Neural cell (in vitro differentiated cells): Measurements from ENCODE around the gene SLC16A8. TPM values are rescaled to one million over a fixed set of nuclear protein-coding genes. Genes with fewer than 3 reads are reported as not detected.
"Not testable (repeated sequence)": the region's sequence is repeated elsewhere in the genome, so short reads cannot be mapped to it uniquely, and the experiment has no call there.

ENCODE experiments used
- H2AFZ ChIP-seq: fragments of 200-600, 300-800 bp; sonication (generic), shearing (Covaris generic); 2 replicates; pipeline ENCODE4 v1.6.0; 2014; ENCODE audit warnings: low read depth, mild to moderate bottlenecking, antibody characterized with exemption, low read length, moderate library complexity
- H3F3A ChIP-seq: fragments of 200-600 bp; shearing (Covaris generic); 2 replicates; pipeline ENCODE4 v1.6.1; 2016; ENCODE audit warnings: mild to moderate bottlenecking, moderate library complexity, mixed read lengths, antibody characterized with exemption, low read length; ENCODE audit not compliant: insufficient read depth, poor library complexity, severe bottlenecking
- H3K27ac ChIP-seq: fragments of 200-600, 300-800 bp; sonication (generic), shearing (Covaris generic); 2 replicates; pipeline ENCODE4 v1.5.1; 2014; ENCODE audit warnings: mild to moderate bottlenecking, low read length, moderate library complexity
- H3K27me3 ChIP-seq: fragments of 300-800, 200-600 bp; sonication (generic), shearing (Covaris generic); 2 replicates; pipeline ENCODE4 v1.6.0; 2014; ENCODE audit warnings: mild to moderate bottlenecking, low read depth, low read length, moderate library complexity; ENCODE audit not compliant: insufficient read depth
- H3K36me3 ChIP-seq: fragments of 300-800, 200-600 bp; sonication (generic), shearing (Covaris generic); 2 replicates; pipeline ENCODE4 v1.5.1; 2014; ENCODE audit warnings: mild to moderate bottlenecking, antibody characterized with exemption, low read length, moderate library complexity; ENCODE audit not compliant: insufficient read depth
- H3K4me2 ChIP-seq: fragments of 300-800, 200-600 bp; sonication (generic), shearing (Covaris generic); 2 replicates; pipeline ENCODE4 v1.6.0; 2014; ENCODE audit warnings: mild to moderate bottlenecking, low read length
- H3K4me3 ChIP-seq: fragments of 300-800, 200-600 bp; sonication (generic), shearing (Covaris generic); 2 replicates; pipeline ENCODE4 v1.5.1; 2014; ENCODE audit warnings: mild to moderate bottlenecking, low read length, moderate library complexity
- H3K79me2 ChIP-seq: fragments of 200-600 bp; shearing (Covaris generic); replicated peaks from 2 replicates; pipeline ENCODE4 v1.6.0; 2014; ENCODE audit warnings: mild to moderate bottlenecking, low read length, moderate library complexity; ENCODE audit not compliant: insufficient read depth
- H3K9ac ChIP-seq: fragments of 300-800, 200-600 bp; sonication (generic), shearing (Covaris generic); 2 replicates; pipeline ENCODE4 v1.6.1; 2016; ENCODE audit warnings: mild to moderate bottlenecking, low read length, mixed read lengths
- H3K9me2 ChIP-seq: fragments of 200-600 bp; shearing (Covaris generic); 2 replicates; pipeline ENCODE4 v1.6.1; 2016; ENCODE audit warnings: mild to moderate bottlenecking, low read length, mixed read lengths; ENCODE audit not compliant: insufficient read depth
- H3K9me3 ChIP-seq: fragments of 200-600, 300-800 bp; sonication (generic), shearing (Covaris generic); 2 replicates; pipeline ENCODE4 v1.6.1; 2016; ENCODE audit warnings: mild to moderate bottlenecking, mixed run types, low read length, moderate library complexity, mixed read lengths
- H4K20me1 ChIP-seq: fragments of 200-600 bp; shearing (Covaris generic); 2 replicates; pipeline ENCODE4 v1.6.1; 2016; ENCODE audit warnings: mild to moderate bottlenecking, mixed run types; ENCODE audit not compliant: insufficient read depth
- CTCF ChIP-seq: fragments of 450-650 bp; IDR thresholded peaks from 2 replicates; pipeline ENCODE4 v1.5.1; 2014; ENCODE audit warnings: antibody characterized with exemption, mild to moderate bottlenecking, moderate library complexity; ENCODE audit not compliant: poor library complexity, severe bottlenecking
- EP300 ChIP-seq: fragments of 450-650 bp; conservative IDR thresholded peaks from 2 replicates; pipeline ENCODE4 v1.6.1; 2014; ENCODE audit warnings: antibody characterized with exemption, mild to moderate bottlenecking, moderate library complexity; ENCODE audit not compliant: poor library complexity, severe bottlenecking
- EZH2 ChIP-seq: fragments of 200-600, 300-800 bp; shearing (Covaris generic), sonication (generic); IDR thresholded peaks from 2 replicates; pipeline ENCODE4 v1.6.1; 2014; ENCODE audit warnings: antibody characterized with exemption, low read length, borderline replicate concordance, mild to moderate bottlenecking; ENCODE audit not compliant: insufficient read depth, poor library complexity, severe bottlenecking
- MXI1 ChIP-seq: fragments of 450-650 bp; conservative IDR thresholded peaks from 2 replicates; pipeline ENCODE4 v1.6.1; 2014; ENCODE audit warnings: antibody characterized with exemption, mild to moderate bottlenecking; ENCODE audit not compliant: poor library complexity, severe bottlenecking
- POLR2AphosphoS5 ChIP-seq: IDR thresholded peaks from 2 replicates; pipeline ENCODE4 v1.6.1; 2012
- RAD21 ChIP-seq: fragments of 450-650 bp; conservative IDR thresholded peaks from 2 replicates; pipeline ENCODE4 v1.6.1; 2014; ENCODE audit warnings: antibody characterized with exemption, mild to moderate bottlenecking, moderate library complexity
- REST ChIP-seq: IDR thresholded peaks from 2 replicates; pipeline ENCODE4 v1.6.1; 2012; ENCODE audit warnings: borderline replicate concordance
- SMC3 ChIP-seq: fragments of 450-650 bp; conservative IDR thresholded peaks from 2 replicates; pipeline ENCODE4 v1.6.1; 2014; ENCODE audit warnings: antibody characterized with exemption, mild to moderate bottlenecking, moderate library complexity; ENCODE audit not compliant: poor library complexity
- TAF1 ChIP-seq: IDR thresholded peaks from 2 replicates; pipeline ENCODE4 v1.6.1; 2012; ENCODE audit warnings: low read depth
- polyA plus RNA-seq: library from polyadenylated mRNA; depleted of rRNA; stranded (reverse); fragments of >200 nt; gene quantifications from 2 replicates; pipeline ENCODE4 v1.2.3, GENCODE V29; 2014

SLC16A8 gene
- polyA plus RNA-seq, 1 donor from 2014 or later = not detected

- TF ChIP-seq TAF1 (no peak), MXI1 (no peak), SMC3 (no peak), EZH2 (no peak), REST (no peak), EP300 (no peak), RAD21 (no peak), POLR2AphosphoS5 (no peak), CTCF (no peak)
- Histone ChIP-seq H2AFZ (no peak overlapping the region), H3K27ac (no peak overlapping the region), H4K20me1 (no peaks in the 10 kb centered on the region), H3K36me3 (no peaks in the 10 kb centered on the region), H3K4me2 (no peak overlapping the region), H3F3A (no peaks in the 10 kb centered on the region), H3K9ac (no peak overlapping the region), H3K4me3 (no peak overlapping the region), H3K9me3 (no peaks in the 10 kb centered on the region), H3K27me3 (peaks cover 16% of the 10 kb centered on the region), H3K9me2 (no peaks in the 10 kb centered on the region), H3K79me2 (no peaks in the 10 kb centered on the region)
These were observed 3.5 kb downstream of the SLC16A8 start for GRCh38 chr22:38080474-38080849.

GRCh38 chr22:38079804-38080203 is 4.2 kb downstream of the SLC16A8 start:
- Histone ChIP-seq H3K27ac (no peak overlapping the region), H3K4me3 (no peak overlapping the region), H3F3A (no peaks in the 10 kb centered on the region), H3K79me2 (no peaks in the 10 kb centered on the region), H3K36me3 (no peaks in the 10 kb centered on the region), H2AFZ (no peak overlapping the region), H3K9me3 (no peaks in the 10 kb centered on the region), H3K4me2 (no peak overlapping the region), H3K9ac (no peak overlapping the region), H3K27me3 (peaks cover 16% of the 10 kb centered on the region), H3K9me2 (no peaks in the 10 kb centered on the region), H4K20me1 (no peaks in the 10 kb centered on the region)
- TF ChIP-seq REST (no peak), POLR2AphosphoS5 (no peak), RAD21 (no peak), SMC3 (no peak), TAF1 (no peak), EZH2 (no peak), EP300 (no peak), CTCF (no peak), MXI1 (no peak)

- H3K27ac ChIP-seq, H4K20me1 ChIP-seq, H3K36me3 ChIP-seq, H3K4me2 ChIP-seq, H2AFZ ChIP-seq, H3K9me3 ChIP-seq, H3K9ac ChIP-seq, H3K79me2 ChIP-seq, H3K9me2 ChIP-seq, H3F3A ChIP-seq, H3K4me3 ChIP-seq: not testable (repeated sequence)
- H3K27me3 ChIP-seq = peaks cover 16% of the 10 kb centered on the region
These were observed 4.8 kb downstream of the SLC16A8 start for GRCh38 chr22:38079208-38079607.
